ENCODE measurements around the gene SORL1.
"Not testable (repeated sequence)": the region's sequence is repeated elsewhere in the genome, so short reads cannot be mapped to it uniquely, and the experiment has no call there.

Gene SORL1

GRCh38 chr11:121564948-121565684 is 113.0 kb downstream of the SORL1 start:
- Histone ChIP-seq H3K4me1 (ENCODE audit: control insufficient read depth, insufficient read depth, low read length, unreplicated experiment) (no peaks in the 10 kb centered on the region), H3K36me3 (ENCODE audit: insufficient read depth, low read length) (no peaks in the 10 kb centered on the region), H3K79me2 (ENCODE audit: control insufficient read depth, insufficient read depth, low read length, unreplicated experiment) (no peaks in the 10 kb centered on the region), H2AFZ (ENCODE audit: low read length, unreplicated experiment) (no peak overlapping the region), H3K27ac (ENCODE audit: low read depth, low read length) (no peak overlapping the region), H3K4me3 (ENCODE audit: low read depth, low read length) (no peak overlapping the region), H3K27me3 (ENCODE audit: insufficient read depth, low read length) (peaks cover 60% of the 10 kb centered on the region)

- H3K79me2 ChIP-seq (ENCODE audit: control insufficient read depth, insufficient read depth, low read length, unreplicated experiment): no peaks in the 10 kb centered on the region
- H2AFZ ChIP-seq (ENCODE audit: low read length, unreplicated experiment): no peak overlapping the region
- H3K4me1 ChIP-seq (ENCODE audit: control insufficient read depth, insufficient read depth, low read length, unreplicated experiment): no peaks in the 10 kb centered on the region
- no peak overlapping the region for H3K4me3 ChIP-seq (ENCODE audit: low read depth, low read length)
- H3K36me3 ChIP-seq (ENCODE audit: insufficient read depth, low read length): no peaks in the 10 kb centered on the region
- peaks cover 53% of the 10 kb centered on the region for H3K27me3 ChIP-seq (ENCODE audit: insufficient read depth, low read length)
- no peak overlapping the region for H3K27ac ChIP-seq (ENCODE audit: low read depth, low read length)
Measured at GRCh38 chr11:121566279-121567168, 114.4 kb downstream of the SORL1 start.

- H2AFZ ChIP-seq (ENCODE audit: low read length, unreplicated experiment): no peak overlapping the region
- no peak overlapping the region for H3K4me3 ChIP-seq (ENCODE audit: low read depth, low read length)
- H3K79me2 ChIP-seq (ENCODE audit: control insufficient read depth, insufficient read depth, low read length, unreplicated experiment): no peaks in the 10 kb centered on the region
- no peaks in the 10 kb centered on the region for H3K4me1 ChIP-seq (ENCODE audit: control insufficient read depth, insufficient read depth, low read length, unreplicated experiment)
- H3K36me3 ChIP-seq (ENCODE audit: insufficient read depth, low read length): no peaks in the 10 kb centered on the region
- peaks cover 55% of the 10 kb centered on the region for H3K27me3 ChIP-seq (ENCODE audit: insufficient read depth, low read length)
- H3K27ac ChIP-seq (ENCODE audit: low read depth, low read length): no peak overlapping the region
Measured at GRCh38 chr11:121567995-121568394, 115.9 kb downstream of the SORL1 start.

GRCh38 chr11:121569332-121570299 is 117.5 kb downstream of the SORL1 start:
- H3K27me3 ChIP-seq (ENCODE audit: insufficient read depth, low read length): peaks cover 57% of the 10 kb centered on the region
- H3K36me3 ChIP-seq (ENCODE audit: insufficient read depth, low read length); H3K27ac ChIP-seq (ENCODE audit: low read depth, low read length); H3K4me3 ChIP-seq (ENCODE audit: low read depth, low read length); H2AFZ ChIP-seq (ENCODE audit: low read length, unreplicated experiment); H3K79me2 ChIP-seq (ENCODE audit: control insufficient read depth, insufficient read depth, low read length, unreplicated experiment); H3K4me1 ChIP-seq (ENCODE audit: control insufficient read depth, insufficient read depth, low read length, unreplicated experiment): not testable (repeated sequence)

GRCh38 chr11:121570453-121570852 is 118.3 kb downstream of the SORL1 start:
- Histone ChIP-seq H3K27me3 (ENCODE audit: insufficient read depth, low read length) (peaks cover 57% of the 10 kb centered on the region), H3K36me3 (ENCODE audit: insufficient read depth, low read length) (no peaks in the 10 kb centered on the region), H3K4me3 (ENCODE audit: low read depth, low read length) (no peak overlapping the region), H2AFZ (ENCODE audit: low read length, unreplicated experiment) (no peak overlapping the region), H3K79me2 (ENCODE audit: control insufficient read depth, insufficient read depth, low read length, unreplicated experiment) (no peaks in the 10 kb centered on the region), H3K4me1 (ENCODE audit: control insufficient read depth, insufficient read depth, low read length, unreplicated experiment) (no peaks in the 10 kb centered on the region), H3K27ac (ENCODE audit: low read depth, low read length) (no peak overlapping the region)

- no peaks in the 10 kb centered on the region for H3K36me3 ChIP-seq (ENCODE audit: insufficient read depth, low read length)
- no peaks in the 10 kb centered on the region for H3K4me1 ChIP-seq (ENCODE audit: control insufficient read depth, insufficient read depth, low read length, unreplicated experiment)
- H3K27ac ChIP-seq (ENCODE audit: low read depth, low read length): no peak overlapping the region
Measured at GRCh38 chr11:121571506-121571905, 119.4 kb downstream of the SORL1 start.

GRCh38 chr11:121572571-121573059 is 120.5 kb downstream of the SORL1 start:
- Histone ChIP-seq H3K4me1 (ENCODE audit: control insufficient read depth, insufficient read depth, low read length, unreplicated experiment) (no peaks in the 10 kb centered on the region), H3K36me3 (ENCODE audit: insufficient read depth, low read length) (no peaks in the 10 kb centered on the region), H2AFZ (ENCODE audit: low read length, unreplicated experiment) (no peak overlapping the region), H3K27ac (ENCODE audit: low read depth, low read length) (no peak overlapping the region), H3K79me2 (ENCODE audit: control insufficient read depth, insufficient read depth, low read length, unreplicated experiment) (no peaks in the 10 kb centered on the region), H3K27me3 (ENCODE audit: insufficient read depth, low read length) (peaks cover 69% of the 10 kb centered on the region), H3K4me3 (ENCODE audit: low read depth, low read length) (no peak overlapping the region)

More at GRCh38 chr11:121571506-121571905, 119.4 kb downstream of the SORL1 start:
- peaks cover 63% of the 10 kb centered on the region for H3K27me3 ChIP-seq (ENCODE audit: insufficient read depth, low read length)
- no peak overlapping the region for H2AFZ ChIP-seq (ENCODE audit: low read length, unreplicated experiment)
- H3K4me3 ChIP-seq (ENCODE audit: low read depth, low read length): no peak overlapping the region
- no peaks in the 10 kb centered on the region for H3K79me2 ChIP-seq (ENCODE audit: control insufficient read depth, insufficient read depth, low read length, unreplicated experiment)

GRCh38 chr11:121574801-121575200 is 122.7 kb downstream of the SORL1 start:
- Histone ChIP-seq H3K36me3 (ENCODE audit: insufficient read depth, low read length) (no peaks in the 10 kb centered on the region), H3K4me1 (ENCODE audit: control insufficient read depth, insufficient read depth, low read length, unreplicated experiment) (no peaks in the 10 kb centered on the region), H2AFZ (ENCODE audit: low read length, unreplicated experiment) (no peak overlapping the region), H3K27me3 (ENCODE audit: insufficient read depth, low read length) (peaks cover 83% of the 10 kb centered on the region), H3K4me3 (ENCODE audit: low read depth, low read length) (no peak overlapping the region), H3K27ac (ENCODE audit: low read depth, low read length) (no peak overlapping the region), H3K79me2 (ENCODE audit: control insufficient read depth, insufficient read depth, low read length, unreplicated experiment) (no peaks in the 10 kb centered on the region)

- H3K27ac ChIP-seq (ENCODE audit: low read depth, low read length): no peak overlapping the region
- H3K4me1 ChIP-seq (ENCODE audit: control insufficient read depth, insufficient read depth, low read length, unreplicated experiment): no peaks in the 10 kb centered on the region
- no peak overlapping the region for H2AFZ ChIP-seq (ENCODE audit: low read length, unreplicated experiment)
- H3K27me3 ChIP-seq (ENCODE audit: insufficient read depth, low read length): peaks cover 89% of the 10 kb centered on the region
- no peaks in the 10 kb centered on the region for H3K79me2 ChIP-seq (ENCODE audit: control insufficient read depth, insufficient read depth, low read length, unreplicated experiment)
- no peak overlapping the region for H3K4me3 ChIP-seq (ENCODE audit: low read depth, low read length)
- no peaks in the 10 kb centered on the region for H3K36me3 ChIP-seq (ENCODE audit: insufficient read depth, low read length)
Measured at GRCh38 chr11:121575250-121575962, 123.3 kb downstream of the SORL1 start.

GRCh38 chr11:121575963-121576290 is 123.8 kb downstream of the SORL1 start:
- no peak overlapping the region for H2AFZ ChIP-seq (ENCODE audit: low read length, unreplicated experiment)
- H3K4me1 ChIP-seq (ENCODE audit: control insufficient read depth, insufficient read depth, low read length, unreplicated experiment): no peaks in the 10 kb centered on the region
- H3K36me3 ChIP-seq (ENCODE audit: insufficient read depth, low read length): no peaks in the 10 kb centered on the region
- H3K79me2 ChIP-seq (ENCODE audit: control insufficient read depth, insufficient read depth, low read length, unreplicated experiment): no peaks in the 10 kb centered on the region
- peaks cover 88% of the 10 kb centered on the region for H3K27me3 ChIP-seq (ENCODE audit: insufficient read depth, low read length)
- no peak overlapping the region for H3K27ac ChIP-seq (ENCODE audit: low read depth, low read length)
- no peak overlapping the region for H3K4me3 ChIP-seq (ENCODE audit: low read depth, low read length)
